Daoy (cell line): ENCODE data around the gene TMC6. TPM values are rescaled to one million over a fixed set of nuclear protein-coding genes. Genes with fewer than 3 reads are reported as not detected.
A peak's percentile ranks its signal among the peaks of the same experiment; 100 is the strongest.
"Not testable (repeated sequence)": the region's sequence is repeated elsewhere in the genome, so short reads cannot be mapped to it uniquely, and the experiment has no call there.

Experiments
- DNase-seq: peaks from one replicate; pipeline ENCODE4 v3.0.0-alpha.2; 2015; ENCODE audit warnings: low read depth
- total RNA-seq: library from RNA; depleted of rRNA; stranded (reverse); fragments of >200 nt; shearing (Covaris generic); gene quantifications from 2 replicates; pipeline ENCODE4 v1.2.3, GENCODE V29; 2014

Gene TMC6
- total RNA-seq, 1 experiment from 2014 or later = 0.80 TPM

DNA sequence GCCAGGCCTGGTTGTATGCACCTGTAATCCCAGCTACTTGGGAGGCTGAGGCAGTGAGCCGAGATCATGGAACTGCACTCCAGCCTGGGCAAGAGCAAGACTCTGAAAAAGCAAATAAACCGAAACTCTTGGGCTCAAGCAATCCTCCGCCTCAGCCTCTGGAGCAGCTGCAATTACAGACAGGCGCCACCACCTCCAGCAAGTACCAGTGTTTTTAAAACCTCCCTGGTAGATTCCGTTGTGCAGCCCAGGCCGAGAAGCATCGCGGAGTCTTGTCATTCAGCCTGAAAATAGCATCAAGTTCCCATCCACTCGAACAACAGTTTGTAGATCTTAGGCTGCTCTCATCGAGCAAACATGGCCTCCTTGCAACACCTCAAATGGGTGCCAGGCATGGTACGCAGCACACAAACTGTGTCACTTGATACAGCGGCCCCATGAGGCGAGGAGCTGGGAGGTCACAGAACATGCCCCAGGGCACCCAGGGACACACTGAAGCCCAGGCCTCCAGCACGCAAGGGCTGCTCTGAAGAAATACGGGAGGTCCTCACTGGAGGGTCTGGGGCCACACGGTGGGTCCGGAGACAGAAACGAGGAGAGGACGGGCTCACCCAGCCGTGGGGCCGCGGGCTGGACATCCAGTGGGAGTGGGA lies 18.1 kb downstream of the TMC6 start:
- DNase-seq = peak; percentile 15

DNA sequence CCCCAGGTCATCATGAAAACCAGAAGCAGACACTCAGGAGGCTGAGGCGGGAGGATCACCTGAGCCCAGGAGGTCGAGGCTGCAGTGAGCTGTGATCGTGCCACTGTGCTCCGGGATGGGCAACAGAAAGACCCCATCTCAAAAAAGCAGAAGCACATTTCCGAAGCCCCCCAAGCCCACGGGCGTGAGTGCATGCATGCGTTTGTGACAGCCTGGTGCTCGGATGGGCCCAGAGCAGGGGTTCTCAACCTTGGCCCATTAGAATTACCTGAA lies 19.1 kb downstream of the TMC6 start:
- DNase-seq = no peak

DNA sequence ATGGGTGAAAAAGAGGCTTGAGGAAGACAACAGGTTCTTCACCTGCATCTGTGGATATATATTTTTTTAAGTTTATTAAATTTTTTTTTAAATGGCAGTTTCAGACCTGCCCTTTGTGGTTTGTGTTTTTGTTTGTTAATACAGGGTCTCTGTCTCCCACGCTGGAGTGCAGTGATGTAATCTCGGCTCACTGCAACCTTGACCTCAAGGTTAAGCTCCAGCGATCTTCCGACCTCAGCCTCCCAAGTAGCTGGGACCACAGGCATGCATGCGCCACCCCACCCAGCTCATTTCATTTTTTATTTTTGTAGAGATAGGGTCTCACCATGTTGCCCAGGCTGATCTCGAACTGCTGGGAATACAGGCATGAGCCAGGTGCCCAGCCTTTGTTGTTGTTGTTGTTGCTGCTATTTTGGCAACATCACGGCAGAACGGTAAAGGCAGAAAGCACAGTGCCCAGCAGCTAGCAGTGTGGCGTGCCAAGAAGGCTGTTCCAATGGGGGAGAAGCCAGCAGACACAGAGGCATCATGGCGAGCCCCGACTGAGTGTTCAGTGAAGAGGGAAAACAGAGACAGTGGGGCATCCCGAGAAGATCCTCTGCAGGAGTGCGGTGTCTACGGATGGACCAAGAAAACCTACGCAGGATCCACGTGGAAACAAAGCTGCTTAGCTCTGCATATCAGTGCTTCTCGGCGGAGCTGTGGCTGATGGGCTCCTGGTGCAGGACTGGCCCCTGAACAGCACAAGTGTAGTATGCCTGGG lies 19.6 kb downstream of the TMC6 start:
- DNase-seq = no peak

DNA sequence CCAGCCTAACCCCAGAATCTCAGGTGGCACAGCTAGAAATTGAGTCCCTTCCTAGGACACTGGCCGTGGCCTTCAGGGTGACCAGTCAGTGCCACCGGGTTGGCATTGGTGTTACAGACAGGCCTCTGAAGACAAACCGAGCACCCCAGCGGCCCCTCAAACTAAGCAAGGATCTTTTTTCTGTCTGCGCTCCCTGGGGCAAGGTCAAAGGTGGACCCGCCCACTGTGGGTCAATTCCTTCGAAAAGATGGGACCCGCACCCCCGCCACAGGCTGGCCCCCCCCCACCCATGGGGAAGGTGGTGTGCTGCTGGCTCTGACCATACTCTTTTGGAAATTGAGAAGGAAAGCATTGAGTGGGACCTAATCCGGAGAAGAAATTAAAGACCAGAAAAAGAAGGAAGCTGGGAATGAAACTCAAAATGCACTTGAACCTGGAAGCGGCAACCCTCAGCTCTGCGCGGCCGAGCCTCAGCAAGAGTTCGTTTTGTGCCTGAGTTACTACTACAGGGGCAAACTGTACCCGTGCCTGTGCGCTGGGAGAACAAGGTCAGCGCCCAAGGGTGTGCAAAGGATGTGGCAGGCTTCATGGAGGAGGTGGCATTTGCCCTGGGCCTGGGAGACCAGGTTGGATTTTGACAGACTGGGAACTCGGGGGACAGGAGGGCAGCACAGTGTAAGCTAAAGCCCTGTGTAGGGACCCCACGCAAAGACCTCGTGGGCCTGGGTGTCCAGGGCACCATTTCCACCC lies 20.4 kb downstream of the TMC6 start:
- no peak for DNase-seq

DNA sequence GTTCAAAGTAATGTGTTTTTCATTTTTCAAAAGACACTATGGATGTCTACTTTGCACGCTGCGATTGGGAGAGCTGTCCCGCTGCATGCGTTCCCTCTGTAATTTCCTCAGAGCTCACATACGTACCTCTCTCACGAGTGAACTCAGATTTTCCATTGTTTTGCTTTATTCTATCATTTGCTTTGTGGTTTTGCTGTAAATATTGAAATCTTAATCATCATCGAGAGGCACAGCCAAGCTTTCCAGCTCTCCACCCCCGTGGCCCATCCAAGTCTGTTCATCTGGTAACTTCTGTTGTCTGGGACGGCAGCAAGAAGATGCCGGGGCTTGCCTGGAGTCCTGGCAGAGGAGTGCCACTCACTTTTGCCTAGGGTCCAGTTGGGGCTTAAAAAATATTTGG lies 21.1 kb downstream of the TMC6 start:
- DNase-seq = no peak

DNA sequence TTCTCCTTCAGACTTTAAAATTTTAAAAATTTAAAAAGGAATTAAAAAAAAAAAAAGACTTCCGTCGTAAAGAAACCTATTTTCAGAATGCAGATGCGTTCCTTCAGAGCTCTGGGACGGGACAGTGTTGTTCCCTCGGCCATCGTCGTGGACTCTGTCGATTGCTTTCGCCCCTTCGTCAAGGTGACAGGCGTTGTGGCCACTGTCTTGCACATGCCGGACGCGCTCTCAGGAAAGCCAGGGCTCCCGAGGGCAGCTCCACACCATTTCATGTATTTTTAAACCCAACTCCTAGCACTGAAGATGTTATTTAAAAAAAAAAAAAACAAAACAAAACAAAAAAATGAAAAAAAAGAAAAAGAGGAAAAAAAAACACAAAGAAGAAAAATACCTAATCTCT lies 22.3 kb downstream of the TMC6 start:
- no peak for DNase-seq

DNA sequence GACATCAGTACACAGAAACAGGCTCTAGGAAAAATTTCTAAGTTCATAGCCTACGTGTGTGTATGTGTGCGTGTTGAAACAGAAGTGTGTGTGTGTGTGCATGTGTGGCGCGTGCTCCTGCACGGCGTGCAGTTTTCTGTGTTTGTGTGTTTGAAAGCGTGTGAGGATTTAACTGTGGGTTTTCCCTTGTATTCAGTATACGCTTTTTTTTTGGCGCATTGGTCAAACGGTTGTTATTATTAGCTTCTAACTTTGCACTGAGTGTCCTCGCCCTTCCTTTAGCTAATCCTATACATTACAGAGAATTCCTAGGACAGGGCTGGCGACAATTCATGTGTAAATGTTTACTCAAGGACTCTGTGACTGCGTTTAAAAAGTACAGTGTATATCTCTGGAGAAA lies 23.0 kb downstream of the TMC6 start:
- DNase-seq = no peak

DNA sequence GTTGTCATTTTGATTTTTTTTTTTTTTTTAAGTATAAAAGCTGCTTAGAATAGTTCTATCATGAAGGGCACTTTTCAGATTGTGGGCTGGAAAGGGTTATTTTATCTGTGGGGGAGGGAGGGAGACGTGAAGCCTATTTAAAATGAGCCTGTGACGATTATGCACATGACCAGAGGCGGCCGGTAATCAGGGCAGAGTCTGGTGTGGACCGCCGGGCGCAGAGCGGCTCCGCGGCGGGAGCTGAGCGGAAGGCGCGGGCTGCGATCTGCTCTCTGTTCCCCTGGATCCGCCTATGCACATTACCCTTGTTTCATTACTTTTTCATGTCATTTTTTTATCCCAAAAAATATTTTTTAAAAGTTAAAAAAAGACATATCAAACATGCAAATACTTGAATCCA lies 23.5 kb downstream of the TMC6 start:
- DNase-seq = no peak

DNA sequence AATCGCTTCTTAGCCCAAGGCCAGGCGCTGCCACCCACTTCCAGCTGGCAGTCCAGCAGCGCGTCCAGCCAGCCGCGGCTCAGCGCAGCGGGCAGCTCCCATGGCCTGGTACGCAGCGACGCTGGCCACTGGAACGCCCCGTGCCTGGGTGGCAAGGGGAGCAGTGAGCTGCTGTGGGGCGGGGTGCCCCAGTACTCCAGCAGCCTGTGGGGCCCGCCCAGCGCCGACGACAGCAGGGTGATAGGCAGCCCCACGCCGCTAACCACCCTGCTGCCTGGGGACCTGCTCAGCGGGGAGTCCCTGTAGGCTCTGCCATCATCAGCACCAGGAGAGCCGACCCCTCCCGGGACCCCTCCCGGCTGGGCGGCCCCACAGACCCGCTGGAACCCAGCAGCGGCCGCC lies 24.0 kb downstream of the TMC6 start:
- DNase-seq = no peak

DNA sequence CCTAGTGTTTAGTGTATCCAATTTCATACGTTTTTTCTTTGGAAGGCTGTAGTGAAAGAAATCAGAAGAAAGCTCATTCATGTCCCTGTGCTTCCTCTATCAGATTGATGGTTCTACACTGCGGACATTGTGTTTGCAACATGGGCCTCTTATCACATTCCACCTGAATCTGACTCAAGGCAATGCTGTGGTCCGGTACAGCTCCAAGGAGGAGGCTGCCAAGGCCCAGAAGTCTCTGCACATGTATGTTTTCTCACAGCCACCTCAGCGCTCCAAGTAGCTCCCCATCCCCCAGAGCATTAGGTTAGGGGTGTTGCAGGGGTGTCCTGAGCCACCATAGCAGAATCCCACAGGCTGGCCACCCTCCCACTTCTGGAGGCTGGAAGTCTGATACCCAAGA lies 25.2 kb downstream of the TMC6 start:
- no peak for DNase-seq

DNA sequence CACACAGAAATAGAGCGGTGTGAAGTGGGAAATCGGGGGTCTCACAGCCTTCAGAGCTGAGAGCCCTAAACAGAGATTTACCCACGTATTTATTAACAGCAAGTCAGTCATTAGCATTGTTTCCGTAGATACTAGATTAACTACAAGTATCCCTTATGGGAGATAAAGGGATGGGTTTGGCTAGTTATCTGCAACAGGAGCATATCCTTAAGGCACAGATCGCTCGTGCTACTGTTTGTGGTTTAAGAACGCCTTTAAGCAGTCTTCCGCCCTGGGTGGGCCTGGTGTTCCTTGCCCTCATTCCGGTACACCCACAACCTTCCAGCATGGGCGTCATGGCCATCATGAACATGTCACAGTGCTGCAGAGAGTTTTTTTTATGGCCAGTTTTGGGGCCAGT lies 27.0 kb downstream of the TMC6 start:
- no peak for DNase-seq

DNA sequence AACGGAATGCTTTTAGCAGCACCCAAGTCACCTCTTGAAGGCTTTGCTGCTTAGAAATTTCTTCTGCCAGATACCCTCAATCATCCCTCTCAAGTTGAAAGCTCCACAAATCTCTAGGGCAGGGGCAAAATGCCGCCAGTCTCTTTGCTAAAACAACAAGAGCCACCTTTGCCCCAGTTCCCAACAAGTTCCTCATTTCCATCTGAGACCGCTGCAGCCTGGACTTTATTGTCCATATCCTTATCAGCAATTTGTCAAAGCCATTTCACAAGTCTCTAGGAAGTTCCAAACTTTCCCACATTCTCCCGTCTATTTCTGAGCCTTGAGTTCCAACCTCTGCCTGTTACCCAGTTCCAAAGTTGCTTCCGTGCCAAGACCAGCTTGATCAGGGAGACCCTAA lies 27.4 kb downstream of the TMC6 start:
- no peak for DNase-seq

DNA sequence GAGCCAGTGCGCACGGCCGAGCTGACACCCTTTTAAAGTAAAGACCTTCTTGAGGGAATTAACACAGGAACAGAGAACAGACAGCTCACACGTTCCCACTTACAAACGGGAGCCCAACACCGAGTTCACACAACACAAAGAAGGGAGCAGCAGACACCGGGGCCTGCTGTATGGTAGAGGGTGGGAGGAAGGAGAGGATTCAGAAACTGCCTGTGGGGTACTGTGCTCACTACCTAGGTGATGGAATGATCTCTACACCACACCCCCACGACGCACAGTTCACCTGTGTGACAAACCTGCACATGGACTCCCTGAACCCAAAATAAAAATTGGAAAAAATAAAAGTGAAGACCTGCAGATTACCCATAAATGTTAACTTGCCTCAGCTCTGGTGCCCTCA lies 32.5 kb downstream of the TMC6 start:
- DNase-seq = no peak

DNA sequence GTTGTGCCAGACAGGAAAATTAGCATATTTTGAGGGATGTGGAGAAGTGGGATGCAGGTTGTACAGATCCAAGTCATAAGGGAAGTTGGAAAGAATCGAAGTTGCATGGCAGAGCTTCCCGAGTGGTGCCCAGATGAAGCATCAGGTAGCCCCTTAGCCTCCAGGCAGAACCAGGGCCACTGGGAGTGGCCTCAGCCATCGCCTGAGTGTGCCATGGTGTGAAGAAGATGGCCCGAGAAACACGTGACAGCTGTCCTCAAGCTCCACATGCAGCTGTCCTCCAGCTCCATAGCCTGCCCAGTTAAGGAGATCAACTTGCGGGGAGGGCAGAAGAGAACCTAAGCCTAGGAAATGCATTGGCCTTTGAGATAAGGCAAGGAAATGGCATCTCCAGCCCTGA lies 33.5 kb downstream of the TMC6 start:
- DNase-seq = no peak

DNA sequence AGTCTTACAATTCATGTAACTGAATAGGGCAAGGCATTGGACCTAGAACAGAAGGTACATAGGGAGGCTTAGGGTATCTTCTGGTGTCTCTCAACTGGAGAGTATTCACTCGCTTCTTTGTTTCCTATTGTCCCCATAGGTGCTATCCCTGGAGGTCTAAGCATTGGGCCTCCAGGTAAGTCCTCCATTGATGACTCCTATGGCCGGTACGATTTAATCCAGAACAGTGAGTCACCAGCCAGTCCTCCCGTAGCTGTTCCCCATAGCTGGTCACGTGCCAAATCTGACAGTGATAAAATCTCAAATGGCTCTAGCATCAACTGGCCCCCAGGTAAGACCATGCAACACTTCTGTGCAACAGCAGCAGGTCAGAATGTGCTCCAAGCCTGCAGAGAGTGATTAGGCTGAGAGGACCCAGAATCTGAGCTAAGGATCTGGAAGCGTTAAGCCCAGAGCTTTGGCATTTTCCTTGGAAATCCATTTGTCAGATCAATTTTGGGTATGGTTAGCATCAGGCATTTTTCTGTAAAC lies 35.7 kb downstream of the TMC6 start:
- no peak for DNase-seq

DNA sequence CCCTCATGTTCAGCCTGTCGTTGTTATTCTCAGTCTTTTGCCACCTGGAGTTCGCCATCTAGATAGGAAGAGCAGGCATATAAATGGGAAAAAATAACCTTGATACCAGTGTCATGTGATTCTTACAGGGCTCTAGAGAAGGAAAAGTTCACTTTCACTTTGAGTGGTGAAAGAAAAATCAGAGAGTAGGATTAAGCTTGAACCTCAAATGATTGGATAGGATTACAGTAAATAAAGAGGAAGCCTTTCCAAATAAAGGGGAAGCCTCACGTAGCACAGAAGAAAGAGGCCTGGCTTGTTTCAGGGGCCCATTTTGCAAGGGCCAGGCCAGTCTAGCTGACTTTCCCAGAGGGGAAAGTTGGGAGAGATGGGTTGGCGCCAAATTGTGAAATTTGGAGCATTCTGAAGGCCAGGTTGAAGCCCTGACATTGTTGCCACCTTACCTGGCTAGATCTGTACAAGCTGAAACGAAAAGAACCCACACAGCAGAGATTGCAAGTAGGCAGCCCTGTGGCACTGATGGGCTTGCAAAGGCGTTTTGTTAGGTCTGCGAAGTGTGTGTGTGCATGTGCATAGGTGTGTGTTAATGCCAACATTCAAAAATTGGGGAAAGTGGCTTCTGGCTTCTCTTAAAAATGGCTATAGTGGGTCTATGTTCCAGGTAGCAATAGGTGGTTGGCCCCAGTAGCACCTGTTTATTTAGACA lies 38.8 kb downstream of the TMC6 start:
- no peak for DNase-seq

DNA sequence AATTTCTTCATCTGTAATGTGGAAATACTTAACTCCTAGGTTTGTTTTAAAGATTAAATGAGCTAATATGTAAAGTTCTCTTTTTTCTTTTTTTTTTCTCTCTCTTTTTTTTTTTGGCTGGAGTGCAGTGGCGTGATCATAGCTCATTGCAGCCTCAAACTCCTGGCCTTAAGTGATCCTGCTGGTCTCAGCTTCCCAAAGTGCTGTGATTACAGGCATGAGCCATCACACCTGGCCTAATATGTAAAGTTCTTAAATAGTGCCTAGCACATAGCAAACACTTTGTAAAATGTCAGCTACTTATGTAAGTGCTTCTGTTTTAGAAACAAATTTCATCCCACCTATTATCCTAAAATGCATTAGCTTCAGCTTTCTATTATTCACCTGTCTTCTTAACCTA lies 40.0 kb downstream of the TMC6 start:
- no peak for DNase-seq

DNA sequence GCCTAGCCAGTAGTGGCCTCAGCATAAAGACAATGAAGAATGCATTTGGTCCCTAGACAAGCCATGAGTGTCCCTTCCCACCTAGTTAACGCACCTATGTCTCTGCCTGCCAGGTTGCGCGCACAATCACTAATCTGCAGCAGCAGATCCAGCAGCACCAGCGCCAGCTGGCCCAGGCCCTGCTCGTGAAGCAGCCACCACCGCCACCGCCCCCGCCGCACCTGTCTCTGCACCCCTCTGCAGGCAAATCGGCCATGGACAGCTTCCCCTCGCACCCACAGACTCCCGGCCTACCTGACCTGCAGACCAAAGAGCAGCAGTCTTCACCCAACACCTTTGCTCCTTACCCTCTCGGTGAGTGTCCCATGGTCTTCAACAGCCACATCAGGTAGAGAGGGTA lies 41.8 kb downstream of the TMC6 start:
- DNase-seq = no peak

DNA sequence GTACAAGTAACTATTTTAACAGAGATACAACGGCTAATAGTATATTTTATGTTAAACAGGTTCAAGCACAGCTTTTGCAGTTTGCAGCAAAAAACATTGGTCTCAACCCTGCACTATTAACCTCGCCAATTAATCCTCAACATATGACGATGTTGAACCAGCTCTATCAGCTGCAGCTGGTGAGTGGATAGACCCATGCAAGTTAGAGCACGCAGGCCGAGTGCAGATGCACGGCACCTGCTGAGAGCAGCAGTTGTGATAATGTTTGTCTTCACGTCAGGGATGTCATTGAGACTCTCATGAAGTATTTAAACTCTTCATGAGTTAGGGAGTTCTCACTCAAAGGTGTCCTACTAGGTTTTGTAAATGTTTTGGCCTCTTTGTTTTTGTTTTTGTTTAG lies 45.6 kb downstream of the TMC6 start:
- no peak for DNase-seq

DNA sequence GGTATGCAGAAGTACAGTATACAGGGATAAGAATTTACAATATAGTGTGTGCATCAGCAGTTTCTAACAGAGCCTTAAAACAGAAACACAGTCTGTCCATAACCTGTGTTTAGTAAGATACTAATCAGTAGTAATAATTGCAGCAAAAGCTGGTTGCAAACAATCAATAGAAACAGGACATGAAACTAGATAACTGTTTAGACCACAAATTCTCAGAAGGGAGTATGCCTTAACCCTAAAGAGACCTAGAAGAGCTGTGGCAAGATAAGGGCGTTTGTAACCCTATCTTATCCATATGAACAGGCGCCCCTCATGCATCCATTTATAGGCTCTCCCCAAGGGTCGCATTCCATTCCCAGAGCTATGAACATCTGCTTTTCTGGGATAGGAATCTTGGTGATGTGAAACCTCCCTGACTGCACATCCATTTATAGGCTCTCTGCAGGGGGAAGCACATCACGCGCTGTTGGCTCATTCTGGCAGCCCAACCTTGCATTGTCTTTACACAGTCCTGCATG lies 46.1 kb downstream of the TMC6 start:
- not testable (repeated sequence) for DNase-seq

DNA sequence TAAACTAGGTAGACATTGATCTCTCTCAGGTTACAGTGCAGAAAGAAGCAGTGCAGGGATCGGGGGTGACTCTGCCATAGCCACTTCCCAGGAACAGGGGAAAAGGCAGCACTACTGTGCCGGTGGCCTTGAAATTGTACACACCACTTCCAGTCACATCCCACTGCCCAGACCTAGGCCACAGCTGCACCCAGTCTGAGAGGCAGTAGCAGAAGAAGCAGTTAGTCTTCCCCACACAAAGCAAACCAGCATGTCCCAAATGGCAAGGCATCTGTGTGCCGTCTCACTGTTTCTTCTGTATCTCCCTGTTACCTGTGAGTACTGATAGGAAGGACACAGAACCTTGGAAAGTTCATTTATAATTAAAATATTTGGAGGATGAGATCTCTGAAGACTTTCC lies 47.0 kb downstream of the TMC6 start:
- DNase-seq = no peak

DNA sequence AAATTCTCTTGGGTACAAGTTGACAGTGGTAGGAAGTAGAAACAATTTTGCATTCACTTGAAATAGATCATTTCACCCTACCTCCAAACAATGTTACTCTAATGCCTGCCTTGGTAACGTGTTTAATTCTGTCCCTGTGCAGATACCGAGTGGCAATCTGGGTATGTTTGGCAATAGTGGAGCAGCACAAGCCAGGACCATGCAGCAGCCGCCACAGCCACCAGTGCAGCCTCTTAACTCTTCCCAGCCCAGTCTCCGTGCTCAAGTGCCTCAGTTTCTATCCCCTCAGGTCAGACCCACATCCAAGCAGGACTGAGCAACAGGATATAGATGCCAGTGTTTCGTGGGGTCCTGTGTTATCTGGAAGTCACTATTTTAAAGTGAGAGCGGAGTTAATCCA lies 49.3 kb downstream of the TMC6 start:
- no peak for DNase-seq
